Neural progenitor cell (in vitro differentiated cells): ENCODE results near the gene FAM90A26.
"Not testable (repeated sequence)": the region's sequence is repeated elsewhere in the genome, so short reads cannot be mapped to it uniquely, and the experiment has no call there.

ENCODE experiments used
- CTCF ChIP-seq: fragments of 200-600 bp; sonication (generic); IDR thresholded peaks from 2 replicates; pipeline ENCODE4 v1.5.1; 2017; ENCODE audit warnings: antibody characterized with exemption, mild to moderate bottlenecking
- EZH2 ChIP-seq: fragments of 200-600 bp; sonication (generic); IDR thresholded peaks from 2 replicates; pipeline ENCODE4 v1.6.1; 2017; ENCODE audit warnings: antibody characterized with exemption, mild to moderate bottlenecking, moderate library complexity

GRCh38 chr4:9224596-9224995 is 54.4 kb downstream of the FAM90A26 start, which contains the start of gene USP17L13:
- TF ChIP-seq CTCF, EZH2: not testable (repeated sequence)
